ENCODE results near the gene MARCHF4. TPM values are rescaled to one million over a fixed set of nuclear protein-coding genes. Genes with fewer than 3 reads are reported as not detected.

The MARCHF4 gene
- total RNA-seq, 2 donors from 2014 or later = 0.08 TPM; not detected in 1

- no peak for TF ChIP-seq CTCF (IDR thresholded peaks at IDR 0.05)
- DNase-seq (ENCODE audit: low spot score) = no peak
- H3K9me3 ChIP-seq = no peaks in the 10 kb centered on the region
- H3K4me3 ChIP-seq = no peak overlapping the region
- no peaks in the 10 kb centered on the region for H3K36me3 ChIP-seq
- no peak overlapping the region for H3K27ac ChIP-seq
- no peaks in the 10 kb centered on the region for H3K27me3 ChIP-seq
- H3K4me1 ChIP-seq = peaks cover 0 to 5% of the 10 kb centered on the region in 2 donors
These were observed 20.9 kb downstream of the MARCHF4 start for GRCh38 chr2:216351172-216351925.

GRCh38 chr2:216350214-216350791 lies 22.0 kb downstream of the MARCHF4 start:
- no peaks in the 10 kb centered on the region for H3K9me3 ChIP-seq
- no peak overlapping the region for H3K4me3 ChIP-seq
- no peaks in the 10 kb centered on the region for H3K36me3 ChIP-seq
- H3K27ac ChIP-seq = no peak overlapping the region
- DNase-seq (ENCODE audit: low spot score) = no peak
- H3K27me3 ChIP-seq = no peaks in the 10 kb centered on the region
- peaks cover 0 to 8% of the 10 kb centered on the region in 2 donors for H3K4me1 ChIP-seq
- TF ChIP-seq CTCF (IDR thresholded peaks at IDR 0.05) = no peak

GRCh38 chr2:216349366-216349765 lies 22.9 kb downstream of the MARCHF4 start:
- no peak for DNase-seq (ENCODE audit: low spot score)
- no peak overlapping the region for H3K4me3 ChIP-seq
- H3K9me3 ChIP-seq = no peaks in the 10 kb centered on the region
- H3K36me3 ChIP-seq = no peaks in the 10 kb centered on the region
- no peak overlapping the region for H3K27ac ChIP-seq
- H3K27me3 ChIP-seq = no peaks in the 10 kb centered on the region
- TF ChIP-seq CTCF (IDR thresholded peaks at IDR 0.05) = no peak
- H3K4me1 ChIP-seq = peaks cover 0 to 17% of the 10 kb centered on the region in 2 donors

- no peak overlapping the region for H3K4me3 ChIP-seq
- H3K27me3 ChIP-seq = no peaks in the 10 kb centered on the region
- H3K9me3 ChIP-seq = no peaks in the 10 kb centered on the region
- no peak overlapping the region for H3K27ac ChIP-seq
- DNase-seq (ENCODE audit: low spot score) = no peak
- no peaks in the 10 kb centered on the region for H3K36me3 ChIP-seq
- peaks cover 0 to 17% of the 10 kb centered on the region in 2 donors for H3K4me1 ChIP-seq
- TF ChIP-seq CTCF (IDR thresholded peaks at IDR 0.05) = no peak
These were observed 23.5 kb downstream of the MARCHF4 start for GRCh38 chr2:216348756-216349308.

- Histone ChIP-seq H3K4me3 (no peak overlapping the region), H3K9me3 (no peaks in the 10 kb centered on the region), H3K4me1 (peaks cover 0 to 17% of the 10 kb centered on the region in 2 donors), H3K27me3 (no peaks in the 10 kb centered on the region), H3K36me3 (no peaks in the 10 kb centered on the region), H3K27ac (no peak overlapping the region)
- no peak for DNase-seq (ENCODE audit: low spot score)
- TF ChIP-seq CTCF (IDR thresholded peaks at IDR 0.05) = no peak
These were observed 25.5 kb downstream of the MARCHF4 start for GRCh38 chr2:216346781-216347180.

Data from right atrium auricular region (tissue), 2 donors.